GM21529 (cell line): ENCODE results near the gene EXOC3.
"Not testable (repeated sequence)": the region's sequence is repeated elsewhere in the genome, so short reads cannot be mapped to it uniquely, and the experiment has no call there.

Experiments
- ATAC-seq: cut with Tn5 transposase; IDR thresholded peaks from one replicate; pipeline ENCODE4 v1.9.1; 2021; ENCODE audit not compliant: unreplicated experiment

Gene EXOC3

DNA sequence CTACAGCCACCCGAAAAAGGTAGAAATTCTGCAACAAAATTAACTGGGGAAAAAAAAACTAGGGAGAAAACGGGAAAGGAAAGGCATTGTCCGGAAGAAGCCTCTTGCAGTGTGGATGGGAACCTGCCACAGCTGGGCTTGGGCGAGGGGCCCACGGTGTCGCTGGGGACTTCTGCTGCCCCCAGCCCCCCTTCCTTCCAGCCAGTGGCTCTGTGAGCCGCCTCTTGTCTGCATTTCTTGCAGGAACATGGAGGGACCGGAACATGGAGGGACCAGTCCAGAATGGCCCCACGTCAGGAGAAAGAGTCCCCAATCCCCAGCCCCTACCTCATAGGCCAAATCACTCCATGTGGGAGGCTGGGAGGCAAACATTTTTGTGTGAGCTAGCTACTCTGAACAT lies 36.9 kb upstream of the EXOC3 start:
- no peak for ATAC-seq

- ATAC-seq = no peak
Observed at GRCh38 chr5:407051-407450, 35.9 kb upstream of the EXOC3 start.

GRCh38 chr5:407801-408268 lies 35.1 kb upstream of the EXOC3 start:
- ATAC-seq = no peak

DNA sequence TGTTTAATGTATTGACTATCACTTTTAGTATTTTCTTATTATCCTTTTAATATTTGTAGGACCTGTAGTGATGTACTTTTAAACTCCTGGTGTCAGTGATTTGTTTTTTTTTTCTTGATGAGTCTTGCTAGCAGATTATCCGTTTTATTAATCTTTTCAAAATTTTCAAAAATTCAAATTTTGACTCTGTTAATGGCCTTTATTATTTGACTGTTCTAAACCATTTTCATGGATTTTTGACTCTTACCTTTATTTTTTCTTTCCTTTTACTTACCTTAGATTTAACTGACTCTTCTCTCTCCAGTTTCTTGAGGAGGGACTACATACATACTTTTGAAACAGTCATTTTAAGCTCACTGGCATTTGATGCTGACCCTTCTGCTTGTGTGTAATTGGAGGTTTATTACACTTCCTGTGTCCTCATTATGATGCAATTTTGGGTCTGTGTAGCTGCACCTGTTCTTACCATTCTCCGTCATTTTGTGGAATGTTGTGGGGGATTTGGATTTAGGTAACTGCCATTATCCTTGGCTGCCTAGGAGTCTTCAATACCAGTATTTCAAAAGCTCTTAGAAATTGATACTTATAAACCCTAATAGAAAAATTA lies 32.0 kb upstream of the EXOC3 start:
- ATAC-seq = no peak

DNA sequence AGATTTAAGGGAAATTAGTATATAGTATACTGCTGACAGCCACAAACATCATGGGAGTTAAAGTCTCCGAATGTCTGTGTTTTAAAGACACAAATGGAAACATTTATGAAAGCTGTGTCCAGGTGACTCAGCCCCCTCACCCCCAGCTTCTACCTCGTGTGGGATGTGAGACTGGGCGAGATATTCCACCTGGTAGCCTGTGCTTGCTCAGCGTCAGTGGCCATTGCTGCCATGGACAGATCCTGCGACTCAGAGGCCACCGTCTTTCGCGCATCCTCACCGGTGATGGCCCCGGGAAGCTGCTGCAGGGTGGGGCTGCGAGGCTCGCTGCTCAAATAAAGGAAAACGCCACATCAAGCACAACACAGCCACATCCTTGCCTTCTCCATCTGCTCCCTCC lies 31.2 kb upstream of the EXOC3 start:
- no peak for ATAC-seq

- not testable (repeated sequence) for ATAC-seq
Observed at GRCh38 chr5:414991-415927, 27.7 kb upstream of the EXOC3 start.

DNA sequence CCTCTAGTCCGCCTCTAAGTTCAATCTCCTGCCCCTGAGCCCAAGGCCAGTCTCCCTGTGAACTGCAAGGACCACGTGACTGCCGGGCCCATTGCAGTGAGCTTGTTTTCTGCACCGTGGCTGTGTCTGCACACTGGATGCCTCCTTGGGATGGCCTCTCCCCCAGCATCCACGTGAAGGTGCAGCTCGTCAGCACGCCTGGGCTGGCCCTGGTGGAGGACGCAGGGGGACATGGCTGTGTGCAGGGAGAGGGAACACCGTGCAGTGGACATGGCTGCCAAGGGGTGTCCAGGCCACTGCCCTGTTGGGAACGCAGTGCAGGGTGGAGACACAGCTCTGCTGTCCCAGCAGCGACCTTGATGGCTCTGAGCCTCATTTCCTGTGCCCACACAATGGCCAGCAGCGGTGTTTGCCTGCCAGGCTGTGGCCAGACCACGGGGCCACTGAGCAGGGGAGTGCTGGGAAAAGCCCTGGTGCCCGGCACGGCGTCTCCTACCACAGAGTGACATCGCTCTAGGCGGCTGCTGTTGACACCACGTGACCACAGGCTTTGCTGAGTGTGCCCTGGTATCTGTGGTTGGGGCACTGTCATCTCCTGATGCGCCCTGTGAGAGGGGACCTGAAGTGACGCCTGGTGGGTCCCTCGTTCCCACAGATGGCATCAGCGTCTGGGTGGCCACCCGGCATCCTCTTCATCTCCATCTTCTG lies 26.9 kb upstream of the EXOC3 start:
- no peak for ATAC-seq

DNA sequence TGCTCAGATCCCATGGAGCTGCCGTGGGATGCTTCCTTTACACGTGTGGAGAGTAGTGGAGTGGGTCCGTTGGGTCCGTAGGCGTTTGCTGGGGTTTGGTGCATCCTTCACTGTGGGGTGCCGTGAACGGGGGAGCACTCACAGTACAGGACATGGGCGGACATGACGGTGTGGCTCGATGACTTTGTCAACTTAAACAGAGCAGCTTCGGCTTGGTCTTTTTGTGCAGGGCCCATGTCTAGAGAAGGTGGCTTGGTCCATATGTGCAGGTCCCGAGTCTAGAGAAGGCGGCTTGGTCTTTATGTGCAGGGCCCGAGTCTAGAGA lies 26.4 kb upstream of the EXOC3 start:
- ATAC-seq = no peak

- no peak for ATAC-seq
Observed at GRCh38 chr5:417301-418161, 25.4 kb upstream of the EXOC3 start.

DNA sequence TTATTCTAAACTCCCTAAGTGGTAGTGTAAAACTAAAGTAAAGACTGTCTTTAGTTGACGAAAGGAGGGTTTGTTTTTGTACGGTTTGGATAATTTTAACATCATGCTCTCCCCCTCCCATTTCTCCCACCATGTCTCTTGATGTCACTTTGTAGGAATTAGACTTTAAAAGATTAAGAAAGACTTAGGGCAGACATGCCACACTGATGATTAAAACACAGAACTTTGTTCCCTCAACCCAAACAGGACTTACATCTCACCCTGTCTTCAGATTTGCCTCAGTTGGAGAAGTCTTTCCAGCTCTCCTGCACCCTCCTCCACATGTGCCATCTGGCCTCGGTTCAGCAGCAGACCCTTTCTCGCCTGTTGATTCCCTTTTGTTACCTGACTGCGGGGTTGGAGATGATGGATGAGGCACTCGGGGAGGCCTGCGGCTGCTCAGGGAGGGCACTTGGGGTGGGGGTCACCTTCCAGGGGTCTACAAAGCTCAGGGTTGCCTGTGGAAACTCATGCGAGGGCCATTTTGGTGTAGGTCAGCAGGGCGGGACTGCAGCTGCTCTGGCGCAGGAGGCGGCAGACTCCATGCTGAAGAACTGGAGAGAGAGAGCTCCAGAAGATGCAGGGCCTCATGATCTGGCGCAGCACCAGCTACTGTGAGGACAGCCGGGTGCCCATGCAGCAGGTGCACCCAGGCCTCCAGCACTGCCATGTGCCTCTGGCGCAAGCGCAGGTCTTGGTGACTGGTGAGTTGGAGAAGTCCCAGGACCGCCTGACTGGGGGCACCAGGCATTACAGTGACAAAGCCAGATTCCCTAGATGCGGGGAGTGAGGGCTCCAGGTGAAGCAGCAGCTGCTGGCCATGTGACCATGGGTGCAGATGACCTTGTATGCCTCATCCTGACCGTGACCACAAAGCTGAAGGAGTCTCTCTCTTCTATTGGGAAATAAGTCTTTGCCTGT lies 24.5 kb upstream of the EXOC3 start:
- no peak for ATAC-seq

DNA sequence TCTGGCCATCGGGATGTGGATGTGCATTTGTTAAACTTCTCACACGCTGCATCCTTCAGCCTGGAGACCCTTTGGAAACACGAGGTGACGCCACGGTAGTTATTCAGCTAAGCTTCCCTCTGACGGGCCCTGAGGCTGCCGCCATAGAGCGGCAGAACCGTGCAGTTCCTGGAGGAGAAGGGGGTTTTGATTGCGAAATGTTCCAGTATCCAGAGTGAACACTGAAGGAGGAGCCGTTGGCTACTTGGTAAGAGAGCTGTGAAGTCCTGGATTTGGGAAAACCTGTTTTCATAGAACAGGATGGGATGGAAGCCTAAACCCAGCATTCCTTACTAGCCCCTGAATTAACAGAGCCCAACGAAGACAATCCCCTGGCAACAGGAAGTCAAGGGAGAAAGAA lies 23.0 kb upstream of the EXOC3 start:
- ATAC-seq = no peak

DNA sequence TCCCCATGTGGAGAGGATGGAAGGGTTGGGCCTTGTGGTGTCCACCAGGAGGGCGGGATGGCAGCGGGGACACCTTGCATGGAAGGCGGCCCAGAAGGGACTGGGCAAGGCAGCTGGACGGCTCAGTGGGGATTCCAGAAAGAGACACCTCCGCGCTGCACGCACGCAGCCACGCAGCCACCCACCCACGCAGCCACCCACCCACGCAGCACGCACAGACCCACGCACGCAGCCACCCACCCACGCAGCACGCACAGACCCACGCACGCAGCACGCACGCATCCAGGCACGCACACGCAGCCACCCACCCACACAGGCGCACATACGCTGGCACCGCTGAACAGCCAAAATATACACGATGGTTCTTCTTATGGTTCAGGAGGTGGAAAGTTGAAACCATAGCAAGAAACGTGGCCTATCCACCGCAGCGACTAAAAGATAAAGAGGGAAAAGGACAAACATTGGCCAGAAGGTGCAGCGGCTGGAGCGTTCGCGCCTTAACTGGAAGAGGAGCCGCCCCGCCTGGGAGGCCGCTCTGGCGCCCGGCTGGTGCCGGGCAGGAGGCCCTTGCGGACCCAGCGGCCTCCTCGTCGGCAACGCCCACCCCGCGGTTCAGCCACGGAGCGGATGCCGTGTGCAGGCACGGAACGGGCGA lies 22.2 kb upstream of the EXOC3 start:
- no peak for ATAC-seq

- ATAC-seq = no peak
Observed at GRCh38 chr5:421287-421880, 21.6 kb upstream of the EXOC3 start.

DNA sequence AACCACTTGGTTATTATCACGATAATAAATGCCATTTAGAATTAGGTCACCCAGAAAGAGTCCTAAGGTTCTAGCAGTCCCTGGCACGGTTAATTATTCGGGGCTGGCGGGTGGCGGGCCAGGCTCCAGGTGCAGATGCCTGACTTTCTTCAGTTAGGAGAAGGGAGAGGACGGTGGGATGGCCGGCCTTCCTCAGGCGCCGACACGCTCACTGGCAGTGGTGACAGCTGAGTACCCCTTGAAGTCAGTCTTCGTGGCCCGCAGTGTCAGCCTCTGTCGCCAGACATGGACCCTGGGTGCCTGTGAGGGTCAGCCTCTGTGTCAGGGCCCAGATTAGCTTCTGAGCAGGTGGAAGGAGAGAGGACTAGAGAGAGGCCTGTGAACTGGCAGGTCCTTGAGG lies 21.1 kb upstream of the EXOC3 start:
- ATAC-seq = no peak

DNA sequence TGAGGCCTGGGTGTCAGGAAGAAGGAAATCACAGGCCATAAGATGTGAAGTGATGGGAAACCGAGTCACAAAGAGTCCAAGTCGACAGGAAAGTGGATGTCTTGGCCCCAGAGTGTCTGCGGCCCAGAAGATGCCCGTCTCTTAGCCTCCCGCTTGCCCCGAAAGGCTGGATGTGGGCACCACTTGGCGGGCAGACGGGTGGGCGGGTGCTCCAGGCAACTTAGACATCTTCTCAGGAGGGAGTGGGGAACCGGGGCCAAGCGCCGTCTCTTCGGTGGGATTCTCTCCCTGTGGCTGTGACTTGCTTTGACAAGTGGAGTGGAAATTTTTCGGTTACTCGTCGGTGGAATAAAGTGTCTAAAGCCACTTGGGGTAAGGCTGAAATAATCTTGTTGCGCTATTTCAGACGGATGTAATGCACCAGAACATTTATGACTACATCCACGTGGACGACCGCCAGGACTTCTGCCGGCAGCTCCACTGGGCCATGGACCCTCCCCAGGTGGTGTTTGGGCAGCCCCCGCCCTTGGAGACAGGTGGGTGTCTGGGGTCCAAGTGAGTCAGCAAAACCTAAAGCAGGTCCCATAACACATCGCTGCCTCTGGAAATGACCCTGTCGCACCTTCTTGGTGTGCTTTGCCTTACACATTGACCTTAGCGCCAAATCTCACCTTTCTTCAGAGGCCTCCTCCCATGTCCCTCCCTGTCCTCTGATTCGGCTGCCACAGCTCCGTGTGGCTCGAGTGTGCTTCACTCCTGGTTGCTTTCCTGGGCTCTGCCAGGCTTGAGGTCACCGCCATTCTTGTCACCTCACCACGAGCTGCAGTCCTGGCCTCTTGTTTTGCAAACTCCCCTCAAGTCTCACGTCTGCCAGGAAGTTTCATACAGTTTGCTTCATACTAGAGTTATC lies 20.4 kb upstream of the EXOC3 start:
- ATAC-seq = no peak

DNA sequence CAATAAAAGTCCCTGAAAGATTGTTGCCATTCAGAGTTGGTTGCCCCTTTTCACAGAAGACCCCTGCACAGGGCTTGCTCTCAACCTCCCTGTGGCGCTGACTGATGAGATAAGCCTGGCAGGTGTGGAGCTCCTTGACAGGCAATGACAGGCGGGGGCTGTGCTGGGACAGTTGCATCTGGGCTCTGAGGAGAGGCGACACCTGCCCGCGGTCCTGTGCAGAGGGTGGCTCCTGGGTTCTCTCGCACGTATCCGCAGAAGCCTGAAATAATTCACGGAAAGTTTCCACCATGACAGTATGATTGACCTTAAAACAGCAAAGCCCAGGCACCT lies 19.8 kb upstream of the EXOC3 start:
- ATAC-seq = no peak

DNA sequence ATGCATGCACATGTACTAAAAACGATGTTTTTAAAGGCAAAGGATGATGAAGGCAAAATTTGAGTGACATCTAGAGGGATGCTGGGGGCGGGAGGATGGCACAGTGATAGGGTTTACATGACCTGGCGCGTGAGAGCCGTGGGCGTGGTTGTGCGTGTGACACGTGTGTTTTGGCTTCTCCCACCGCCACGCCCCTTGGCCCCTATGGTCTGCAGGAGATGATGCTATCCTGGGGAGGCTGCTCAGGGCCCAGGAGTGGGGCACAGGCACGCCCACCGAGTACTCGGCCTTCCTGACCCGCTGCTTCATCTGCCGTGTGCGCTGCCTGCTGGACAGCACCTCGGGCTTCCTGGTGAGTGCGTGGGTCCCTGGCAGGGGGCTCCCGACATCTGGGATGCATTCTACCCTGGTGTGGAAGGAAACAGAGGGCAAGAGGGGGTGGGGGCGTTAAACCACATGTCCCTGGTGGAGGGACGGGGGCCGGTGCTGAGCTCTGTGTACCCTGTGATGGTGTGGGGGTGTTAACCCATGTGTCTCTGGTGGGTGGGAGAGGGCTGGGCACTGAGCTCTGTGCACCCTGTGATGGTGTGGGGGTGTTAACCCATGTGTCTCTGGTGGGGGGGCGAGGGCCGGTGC lies 19.2 kb upstream of the EXOC3 start:
- ATAC-seq = no peak
